HG03442 (cell line): ENCODE results near the gene OTUB2.

Source experiments
- ATAC-seq: cut with Tn5 transposase; IDR thresholded peaks from one replicate; pipeline ENCODE4 v1.9.1; 2021; ENCODE audit warnings: mild to moderate bottlenecking, moderate library complexity; ENCODE audit not compliant: unreplicated experiment

The OTUB2 gene

DNA sequence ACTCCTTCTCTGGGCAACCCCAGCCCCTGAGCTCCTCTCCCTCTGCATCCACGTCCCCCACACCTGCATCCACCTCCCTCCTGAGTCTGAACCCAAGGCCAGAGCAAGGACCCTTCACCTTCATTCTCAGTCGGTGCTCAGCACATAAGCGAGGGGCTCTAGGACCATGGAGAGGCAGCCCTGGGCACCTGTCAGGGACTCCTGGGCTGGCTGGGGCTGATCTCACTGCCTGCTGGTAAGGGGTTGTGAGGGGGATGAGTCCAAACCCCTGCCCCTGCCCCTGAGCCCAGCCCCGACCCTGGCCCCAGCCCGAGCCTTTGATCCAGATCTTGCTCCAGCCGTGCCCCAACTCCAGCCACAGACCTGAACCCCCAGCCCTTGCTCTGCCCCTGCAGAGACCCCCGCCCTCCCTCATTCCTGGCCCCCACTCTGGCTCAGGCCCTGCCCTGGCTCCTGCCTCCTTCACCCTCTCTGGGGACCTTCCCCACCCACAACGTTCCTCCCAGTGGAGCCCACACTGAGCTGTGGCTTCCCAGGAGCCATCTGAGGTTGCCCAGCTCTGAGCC, 29.9 kb upstream of the OTUB2 start:
- ATAC-seq = no peak

- no peak for ATAC-seq
These were observed 29.1 kb upstream of the OTUB2 start, which contains the start of gene CCDC197 for GRCh38 chr14:93997082-93997481. TSS of gene CCDC197 (plus strand) at chr14:93997301. CDS start at chr14:93998132, 831 bp downstream.

GRCh38 chr14:93997916-93998870, 27.9 kb upstream of the OTUB2 start:
- no peak for ATAC-seq

DNA sequence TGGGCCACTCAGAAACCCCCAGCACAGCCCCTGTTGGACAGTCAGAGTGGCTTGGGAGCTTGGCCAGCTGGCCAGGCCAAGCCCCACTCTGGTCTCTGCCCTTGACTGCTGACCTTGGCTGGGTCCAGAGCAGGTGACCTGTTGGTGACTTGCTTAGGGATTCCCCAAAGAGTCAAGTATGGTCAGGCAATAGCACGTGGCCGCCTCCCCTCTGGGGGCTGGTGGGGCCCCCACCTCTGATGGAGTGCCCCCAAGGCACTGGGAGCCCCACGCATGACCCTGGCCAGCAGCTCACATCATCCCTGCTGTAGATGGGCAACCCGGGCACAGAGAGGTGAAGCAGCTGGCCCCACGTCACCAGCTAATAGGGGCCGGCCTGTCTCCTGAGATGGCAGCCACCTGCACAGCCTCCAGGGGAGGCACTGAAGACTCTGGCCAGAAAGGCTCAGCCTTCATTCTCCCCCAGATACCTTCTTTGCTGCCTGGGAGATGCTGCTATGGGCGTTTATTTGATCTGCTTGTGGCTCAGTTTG, 27.2 kb upstream of the OTUB2 start:
- ATAC-seq = no peak

- ATAC-seq = no peak
These were observed 26.6 kb upstream of the OTUB2 start for GRCh38 chr14:93999573-93999972.

DNA sequence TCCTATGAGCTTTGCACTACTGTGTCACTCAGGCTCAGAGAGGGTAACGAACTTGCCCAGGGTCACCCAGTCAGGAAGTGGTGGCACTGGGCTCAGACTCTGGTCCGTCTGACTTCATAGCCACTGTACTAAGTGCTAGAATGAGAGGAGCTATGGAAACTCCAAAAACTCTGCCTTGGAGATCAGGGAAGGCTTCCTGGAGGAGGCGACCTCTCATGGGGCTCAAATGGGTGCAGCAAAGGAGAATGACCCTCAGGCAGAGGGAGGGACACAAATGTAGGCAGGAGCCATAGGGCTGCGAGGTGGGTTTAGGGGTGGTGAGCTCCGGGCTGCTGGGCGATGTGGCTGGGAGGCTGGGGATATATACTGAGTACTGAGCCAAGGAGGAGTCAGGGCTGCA, 25.9 kb upstream of the OTUB2 start:
- ATAC-seq = no peak

- no peak for ATAC-seq
These were observed 25.1 kb upstream of the OTUB2 start for GRCh38 chr14:94001016-94001415.

- peak; percentile 69 for ATAC-seq
These were observed 24.4 kb upstream of the OTUB2 start for GRCh38 chr14:94001501-94002396.

DNA sequence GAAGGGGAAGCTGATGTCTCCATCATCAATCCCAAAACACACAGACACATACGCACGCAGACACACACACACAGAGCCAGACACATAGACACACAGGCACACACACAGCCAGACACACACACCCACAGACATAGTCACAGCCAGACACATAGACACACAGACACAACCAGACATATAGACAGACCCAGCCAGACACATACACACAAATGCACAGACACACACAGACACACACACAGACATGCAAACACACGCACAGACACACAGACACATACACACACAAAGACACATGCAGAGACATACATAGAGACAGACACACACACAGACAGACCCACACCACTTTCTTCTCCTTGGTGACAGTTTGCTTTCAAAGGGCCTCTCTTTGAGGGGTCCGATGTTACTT, 22.7 kb upstream of the OTUB2 start:
- ATAC-seq = no peak

- ATAC-seq = no peak
These were observed 22.1 kb upstream of the OTUB2 start for GRCh38 chr14:94004015-94004414.

DNA sequence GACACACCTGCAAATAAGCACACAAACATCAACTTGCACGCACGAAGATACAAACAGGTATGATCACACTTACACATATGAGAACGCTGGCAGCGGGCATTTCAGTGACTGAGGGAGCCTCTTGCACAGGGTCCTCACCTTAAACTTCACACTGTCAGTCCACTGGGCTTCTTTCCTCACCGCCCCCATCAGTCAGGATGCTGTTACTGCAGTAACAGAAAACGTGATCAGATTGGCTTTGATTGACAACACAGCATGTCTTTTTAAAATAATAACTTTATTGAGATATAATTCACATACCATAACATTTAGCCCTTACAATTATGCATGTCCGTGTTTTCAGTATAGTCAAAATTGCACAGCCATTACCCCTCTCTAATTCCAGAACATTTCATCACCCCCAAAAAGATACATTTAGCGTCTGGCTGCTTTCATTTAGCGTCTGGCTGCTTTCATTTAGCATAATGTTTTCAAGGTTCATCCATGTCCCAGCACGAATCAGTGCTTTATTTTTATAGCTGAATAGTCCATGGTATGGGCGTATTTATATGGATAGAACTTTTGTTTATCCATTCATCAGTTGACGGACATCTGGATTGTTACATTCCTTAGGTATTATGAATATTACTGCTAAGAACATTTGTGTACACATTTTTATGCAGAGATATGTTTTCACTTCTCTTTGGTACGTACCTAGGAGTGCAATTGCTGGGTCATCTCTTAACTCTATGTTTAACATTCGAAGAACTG, 20.6 kb upstream of the OTUB2 start:
- no peak for ATAC-seq

DNA sequence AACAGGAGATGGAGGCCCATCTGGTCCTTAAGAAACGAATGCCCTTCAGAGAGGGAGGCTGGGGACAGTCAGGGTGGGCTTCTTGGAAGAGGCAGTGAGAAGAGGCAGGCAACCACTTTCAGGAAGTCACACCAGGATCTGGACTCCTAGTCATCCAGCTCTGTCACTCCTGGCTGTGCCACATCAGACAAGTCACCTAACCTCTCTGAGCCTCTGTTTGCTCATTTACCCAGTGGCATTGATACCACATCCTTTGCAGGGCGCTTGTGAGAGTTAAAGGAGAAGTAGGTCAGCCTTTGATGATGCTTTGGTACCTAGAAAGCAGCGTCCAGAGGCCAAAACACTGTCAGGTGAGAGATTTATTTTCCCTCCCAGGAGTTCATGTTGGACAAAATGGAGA, 17.9 kb upstream of the OTUB2 start:
- ATAC-seq = no peak

DNA sequence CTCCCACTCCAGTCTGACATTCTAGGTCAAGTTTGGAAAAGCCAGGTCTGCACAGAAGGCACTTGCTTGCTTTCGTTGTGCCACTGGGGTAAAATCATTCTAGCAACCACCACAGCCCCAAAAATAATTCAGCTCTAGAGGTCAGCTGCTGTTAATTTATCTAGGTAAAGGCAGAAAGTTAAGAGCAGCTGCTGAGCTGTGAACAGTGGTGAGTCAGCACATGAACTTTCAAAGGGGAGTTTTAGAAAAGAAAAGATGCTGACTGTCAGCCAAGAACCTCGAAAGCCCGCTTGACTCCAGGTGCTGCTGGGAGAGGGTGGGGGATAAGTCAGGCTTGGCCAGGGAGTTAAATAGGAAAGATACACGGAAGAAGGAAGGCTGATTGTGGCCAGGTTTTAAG, 16.4 kb upstream of the OTUB2 start:
- ATAC-seq = no peak

GRCh38 chr14:94010625-94011024, 15.5 kb upstream of the OTUB2 start:
- no peak for ATAC-seq

GRCh38 chr14:94011795-94012194, 14.3 kb upstream of the OTUB2 start:
- ATAC-seq = no peak

DNA sequence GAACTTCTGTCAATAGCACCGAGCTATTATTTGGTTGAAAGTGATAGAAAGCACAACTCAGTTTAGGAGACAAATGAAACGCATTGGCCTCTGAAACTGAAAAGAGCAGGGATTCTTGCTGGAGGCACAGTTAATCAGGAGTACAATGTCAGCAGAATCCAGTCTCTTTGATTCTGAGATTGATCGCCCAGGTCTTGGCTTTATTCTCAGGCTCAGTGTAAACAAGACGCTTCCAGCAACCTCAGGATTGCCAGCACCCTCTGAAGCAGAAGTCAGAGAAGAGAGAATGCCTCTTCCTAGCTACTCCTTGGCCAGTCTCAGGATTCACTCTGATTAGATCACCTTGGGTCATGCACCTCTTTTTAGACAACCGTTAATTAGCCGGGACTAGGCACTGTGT, 11.8 kb upstream of the OTUB2 start:
- no peak for ATAC-seq

- ATAC-seq = no peak
These were observed 10.9 kb upstream of the OTUB2 start for GRCh38 chr14:94015223-94015622.

GRCh38 chr14:94016446-94016976, 9.6 kb upstream of the OTUB2 start:
- no peak for ATAC-seq

DNA sequence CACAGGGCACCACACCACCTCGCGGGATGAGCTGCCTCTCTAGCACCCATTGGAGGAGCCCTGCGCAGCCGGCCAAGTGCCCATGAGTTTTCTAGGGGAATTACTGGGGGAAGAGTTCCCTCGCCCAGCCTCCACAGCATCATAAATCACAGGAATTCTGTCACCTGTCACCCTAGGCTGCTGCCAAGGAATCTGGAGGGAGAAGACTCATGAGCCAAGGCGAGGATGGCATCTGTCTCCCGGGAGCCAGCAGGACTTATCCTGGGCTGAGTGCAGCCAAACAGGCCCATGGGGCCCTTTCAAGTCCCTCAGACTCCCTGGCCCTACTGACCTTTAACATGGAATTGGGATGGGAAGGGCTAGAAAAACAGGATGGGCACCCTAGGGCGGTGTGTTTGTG, 7.8 kb upstream of the OTUB2 start:
- ATAC-seq = no peak

DNA sequence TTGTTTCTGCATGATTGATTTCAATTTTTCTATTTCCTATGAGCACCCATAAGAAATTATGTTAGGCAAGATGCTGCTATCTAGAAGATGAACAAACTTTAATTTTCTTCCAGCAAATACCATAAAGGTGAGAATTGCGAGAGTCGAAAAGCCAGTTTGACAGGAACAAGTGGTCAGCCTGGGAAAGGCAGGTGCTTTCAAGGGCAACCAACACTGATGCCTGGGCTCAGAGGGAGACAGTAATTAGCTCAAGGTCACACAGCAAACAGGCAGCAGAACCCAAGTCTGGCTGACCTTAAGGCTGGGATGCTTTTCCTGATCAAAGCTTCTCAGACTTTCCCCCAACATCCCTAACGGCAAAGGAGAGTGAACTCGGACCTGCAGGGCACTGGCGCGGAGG, 6.8 kb upstream of the OTUB2 start:
- no peak for ATAC-seq
